ENCODE data around the gene FNIP1. TPM values are rescaled to one million over a fixed set of nuclear protein-coding genes. Genes with fewer than 3 reads are reported as not detected.

The FNIP1 gene
- total and polyA plus RNA-seq, 2 donors (not counting 1 experiment from before 2014, with no cell fraction given): 10.3 to 52.8 TPM

DNA sequence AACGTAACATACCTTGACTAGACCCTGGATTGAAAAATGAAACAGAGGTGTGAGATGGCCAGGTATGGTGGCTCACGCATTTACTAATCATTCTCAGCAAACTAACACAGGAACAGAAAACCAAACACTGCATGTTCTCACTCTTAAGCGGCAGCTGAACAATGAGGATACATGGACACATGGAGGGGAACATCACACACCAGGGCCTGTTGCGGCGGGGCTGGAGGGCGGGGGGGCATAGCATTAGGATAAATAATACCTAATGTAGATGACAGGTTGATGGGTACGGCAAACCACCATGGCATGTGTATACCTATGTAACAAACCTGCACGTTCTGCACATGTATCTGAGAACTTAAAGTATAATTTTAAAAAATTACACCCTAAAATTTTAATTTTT lies 177.7 kb downstream of the FNIP1 start:
- no peak for DNase-seq
- Histone ChIP-seq H3K27me3 (replicated peaks in 1 of 4; ENCODE audit: control extremely low read depth in 1 of 4, control insufficient read depth in 3 of 4, insufficient read depth in 4 of 4, low read length in 3 of 4) (no peaks in the 10 kb centered on the region), H3K79me2 (ENCODE audit: control insufficient read depth, insufficient read depth, low read length) (peaks cover 100% of the 10 kb centered on the region), H3K4me1 (ENCODE audit: control insufficient read depth in 2 of 2, insufficient read depth in 2 of 2, low read length in 2 of 2) (peaks cover 8 to 20% of the 10 kb centered on the region in 2 donors), H3K9ac (ENCODE audit: low read length) (no peak overlapping the region), H3K9me3 (ENCODE audit: control extremely low read depth in 1 of 3, control insufficient read depth in 2 of 3, insufficient read depth in 1 of 3, low read length in 2 of 3) (peaks cover 0 to 3% (median 0%) of the 10 kb centered on the region in 3 donors), H3K4me2 (replicated peaks; ENCODE audit: low read depth, low read length, poor library complexity, severe bottlenecking) (no peak overlapping the region), H2AFZ (ENCODE audit: insufficient read depth, low read depth, low read length, poor library complexity, severe bottlenecking) (no peak overlapping the region), H3K36me3 (replicated peaks in 1 of 2; ENCODE audit: control extremely low read depth in 1 of 2, control insufficient read depth in 1 of 2, extremely low read depth in 1 of 2, insufficient read depth in 2 of 2, low read length in 1 of 2) (peaks cover 0 to 8% of the 10 kb centered on the region in 2 experiments), H4K20me1 (ENCODE audit: control insufficient read depth, insufficient read depth, low read length, poor library complexity, severe bottlenecking) (peaks cover 72% of the 10 kb centered on the region), H3K4me3 (ENCODE audit: control extremely low read depth in 1 of 5, extremely low read depth in 1 of 5, insufficient read depth in 1 of 5, low read depth in 2 of 5, low read length in 4 of 5) (no peak overlapping the region), H3K27ac (ENCODE audit: low read length in 2 of 2) (no peak overlapping the region)
- H3K4me1 Mint-ChIP-seq: peaks cover 64% of the 10 kb centered on the region
- intact Hi-C loops (cut with micrococcal nuclease): no loop called here
- no peak overlapping the region for H3K4me3 Mint-ChIP-seq
- H3K9me3 Mint-ChIP-seq (ENCODE audit: insufficient read depth): no peaks in the 10 kb centered on the region
- no peak for ATAC-seq (ENCODE audit: low read depth)
- H3K27ac Mint-ChIP-seq: peak overlapping the region; percentile 34
- TF ChIP-seq, protein P1, sequence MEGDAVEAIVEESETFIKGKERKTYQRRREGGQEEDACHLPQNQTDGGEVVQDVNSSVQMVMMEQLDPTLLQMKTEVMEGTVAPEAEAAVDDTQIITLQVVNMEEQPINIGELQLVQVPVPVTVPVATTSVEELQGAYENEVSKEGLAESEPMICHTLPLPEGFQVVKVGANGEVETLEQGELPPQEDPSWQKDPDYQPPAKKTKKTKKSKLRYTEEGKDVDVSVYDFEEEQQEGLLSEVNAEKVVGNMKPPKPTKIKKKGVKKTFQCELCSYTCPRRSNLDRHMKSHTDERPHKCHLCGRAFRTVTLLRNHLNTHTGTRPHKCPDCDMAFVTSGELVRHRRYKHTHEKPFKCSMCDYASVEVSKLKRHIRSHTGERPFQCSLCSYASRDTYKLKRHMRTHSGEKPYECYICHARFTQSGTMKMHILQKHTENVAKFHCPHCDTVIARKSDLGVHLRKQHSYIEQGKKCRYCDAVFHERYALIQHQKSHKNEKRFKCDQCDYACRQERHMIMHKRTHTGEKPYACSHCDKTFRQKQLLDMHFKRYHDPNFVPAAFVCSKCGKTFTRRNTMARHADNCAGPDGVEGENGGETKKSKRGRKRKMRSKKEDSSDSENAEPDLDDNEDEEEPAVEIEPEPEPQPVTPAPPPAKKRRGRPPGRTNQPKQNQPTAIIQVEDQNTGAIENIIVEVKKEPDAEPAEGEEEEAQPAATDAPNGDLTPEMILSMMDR (IDR thresholded peaks at IDR 0.05): no peak
- no peak for TF ChIP-seq EZH2 (IDR thresholded peaks at IDR 0.05; ENCODE audit: borderline replicate concordance, insufficient read depth, low read depth, low read length, poor library complexity, severe bottlenecking)
- CTCF ChIA-PET: no interaction called here
- H3K27me3 Mint-ChIP-seq: no peaks in the 10 kb centered on the region
- POLR2A ChIA-PET: no interaction called here
- WGBS (ENCODE audit: insufficient coverage): 68% methylated on average over 2 of the region's 8 CpGs

DNA sequence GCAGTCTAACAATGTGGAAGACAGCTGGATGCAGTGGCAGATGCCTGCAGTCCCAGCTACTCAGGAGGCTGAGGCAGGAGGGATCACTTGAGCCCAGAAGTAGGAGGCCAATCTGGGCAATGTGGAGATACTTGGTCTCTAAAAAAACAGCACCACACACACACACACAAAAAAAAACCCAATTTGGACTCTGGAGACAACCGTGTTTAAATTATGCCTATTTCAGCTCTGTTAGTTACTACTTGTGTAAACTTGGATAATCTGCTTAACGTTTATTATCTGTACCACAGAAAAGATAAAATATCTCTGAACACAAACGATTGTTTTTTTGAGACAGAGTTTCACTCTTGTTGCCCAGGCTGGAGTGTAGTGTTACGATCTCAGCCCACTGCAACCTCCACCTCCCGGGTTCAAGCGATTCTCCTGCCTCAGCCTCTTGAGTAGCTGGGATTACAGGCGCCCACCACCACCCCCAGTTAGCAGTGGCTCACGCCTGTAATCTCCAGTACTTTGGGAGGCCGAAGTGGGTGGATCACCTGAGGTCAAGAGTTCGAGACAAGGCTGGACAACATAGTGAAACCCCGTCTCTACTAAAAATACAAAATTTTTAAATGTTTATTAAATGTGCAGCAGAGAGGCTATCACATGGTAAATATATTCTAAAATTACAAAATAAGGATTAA lies 179.5 kb downstream of the FNIP1 start:
- POLR2A ChIA-PET: no interaction called here
- H3K27ac Mint-ChIP-seq: no peak overlapping the region

More for the DNA sequence above, 179.5 kb downstream of the FNIP1 start:
- Histone ChIP-seq H3K79me2 (ENCODE audit: control insufficient read depth, insufficient read depth, low read length) (peaks cover 100% of the 10 kb centered on the region), H3K4me2 (replicated peaks; ENCODE audit: low read depth, low read length, poor library complexity, severe bottlenecking) (no peak overlapping the region), H3K9ac (ENCODE audit: low read length) (no peak overlapping the region), H3K36me3 (replicated peaks in 1 of 2; ENCODE audit: control extremely low read depth in 1 of 2, control insufficient read depth in 1 of 2, extremely low read depth in 1 of 2, insufficient read depth in 2 of 2, low read length in 1 of 2) (peaks cover 0 to 4% of the 10 kb centered on the region in 2 experiments), H4K20me1 (ENCODE audit: control insufficient read depth, insufficient read depth, low read length, poor library complexity, severe bottlenecking) (peaks cover 76% of the 10 kb centered on the region), H3K4me3 (ENCODE audit: control extremely low read depth in 1 of 5, extremely low read depth in 1 of 5, insufficient read depth in 1 of 5, low read depth in 2 of 5, low read length in 4 of 5) (no peak overlapping the region), H3K27me3 (replicated peaks in 1 of 4; ENCODE audit: control extremely low read depth in 1 of 4, control insufficient read depth in 3 of 4, insufficient read depth in 4 of 4, low read length in 3 of 4) (no peaks in the 10 kb centered on the region), H3K27ac (ENCODE audit: low read length in 2 of 2) (no peak overlapping the region), H3K4me1 (ENCODE audit: control insufficient read depth in 2 of 2, insufficient read depth in 2 of 2, low read length in 2 of 2) (peaks cover 12 to 26% of the 10 kb centered on the region in 2 donors), H3K9me3 (ENCODE audit: control extremely low read depth in 1 of 3, control insufficient read depth in 2 of 3, insufficient read depth in 1 of 3, low read length in 2 of 3) (peaks cover 0 to 6% (median 0%) of the 10 kb centered on the region in 3 donors), H2AFZ (ENCODE audit: insufficient read depth, low read depth, low read length, poor library complexity, severe bottlenecking) (no peak overlapping the region)
- ATAC-seq (ENCODE audit: low read depth) (no peak), DNase-seq (no peak)
- Mint-ChIP-seq H3K4me3 (no peak overlapping the region), H3K27me3 (no peaks in the 10 kb centered on the region), H3K4me1 (peaks cover 66% of the 10 kb centered on the region), H3K9me3 (ENCODE audit: insufficient read depth) (no peaks in the 10 kb centered on the region)
- TF ChIP-seq EZH2 (IDR thresholded peaks at IDR 0.05; ENCODE audit: borderline replicate concordance, insufficient read depth, low read depth, low read length, poor library complexity, severe bottlenecking): no peak
- TF ChIP-seq, protein P1 (IDR thresholded peaks at IDR 0.05): no peak
- intact Hi-C loops (cut with micrococcal nuclease): no loop called here
- CTCF ChIA-PET: no interaction called here
- 100% methylated on average over 5 of the region's 11 CpGs for WGBS (ENCODE audit: insufficient coverage)
